Endothelial cell of umbilical vein (primary cell): ENCODE data around the gene BPIFA2. TPM values are rescaled to one million over a fixed set of nuclear protein-coding genes. Genes with fewer than 3 reads are reported as not detected.

Experiments
- BruUV-seq: library from RNA; stranded (reverse); fragments of 400-500 nt; replicated peaks from 2 replicates; lab custom pipeline; 2021; lab: Mats Ljungman, UMichigan
- CTCF ChIA-PET: fragments of 300-600, 350-600 bp; sonication (Branson Sonifier 250); formaldehyde crosslinking; loops from one replicate; lab custom pipeline; 2021; ENCODE audit warnings: antibody characterized with exemption, inconsistent platforms; lab: Charles Lee
- POLR2A ChIA-PET: fragments of 300-600, 350-600 bp; sonication (Branson Sonifier 250); formaldehyde crosslinking; loops from one replicate; lab custom pipeline; 2021; ENCODE audit warnings: antibody characterized with exemption, inconsistent platforms; lab: Charles Lee
- DNase-seq: peaks from one replicate; pipeline ENCODE4 v3.0.0-alpha.2; 2011; ENCODE audit warnings: low read depth, low spot score
- FAIRE-seq: peaks from 2 replicates; lab custom pipeline; 2011; peaks lifted over from hg19 to GRCh38; lab: Jason Lieb, UNC
- H2AFZ ChIP-seq: 2 replicates; pipeline ENCODE4 v1.6.0; 2012; ENCODE audit warnings: low read depth, low read length, control low read depth, inconsistent platforms
- H3K27ac ChIP-seq: 2 replicates; pipeline ENCODE4 v1.5.1; 2011; ENCODE audit warnings: low read depth, mild to moderate bottlenecking, control low read depth, low read length, moderate library complexity; ENCODE audit not compliant: insufficient read depth
- H3K27me3 ChIP-seq, 2 experiments: 2 replicates each; pipeline versions ENCODE4 v1.6.0 to v1.6.1; 2011; ENCODE audit warnings: low read length in 2 of 2, mixed read lengths in 1 of 2; ENCODE audit not compliant: control insufficient read depth in 2 of 2, insufficient read depth in 2 of 2
- H3K36me3 ChIP-seq, 2 experiments: 2 replicates in 1 of 2; 3 replicates in 1 of 2; pipeline ENCODE4 v1.5.1; 2011; ENCODE audit warnings: low read length in 2 of 2, mild to moderate bottlenecking in 1 of 2, moderate library complexity in 1 of 2; ENCODE audit not compliant: control insufficient read depth in 2 of 2, insufficient read depth in 2 of 2; ENCODE audit errors: extremely low read depth in 1 of 2
- H3K4me1 ChIP-seq: 3 replicates; pipeline ENCODE4 v1.5.1; 2011; ENCODE audit warnings: mild to moderate bottlenecking, low read length; ENCODE audit not compliant: control insufficient read depth, insufficient read depth; ENCODE audit errors: extremely low read depth
- H3K4me2 ChIP-seq: 2 replicates; pipeline ENCODE4 v1.6.1; 2011; ENCODE audit warnings: low read length, control low read depth, mixed read lengths; ENCODE audit not compliant: insufficient read depth
- H3K4me3 ChIP-seq, 3 experiments: fragments of 200-600 bp in 1 of 3; sonication (generic), shearing (Covaris generic) in 1 of 3; replicated peaks in 1 of 3; 2 replicates each; pipeline ENCODE4 v1.5.1; 2011 to 2016; ENCODE audit warnings: control low read depth in 3 of 3, low read length in 3 of 3, mild to moderate bottlenecking in 2 of 3, inconsistent platforms in 1 of 3, low read depth in 1 of 3, moderate library complexity in 1 of 3; ENCODE audit not compliant: insufficient read depth in 1 of 3
- H3K79me2 ChIP-seq: 2 replicates; pipeline ENCODE4 v1.6.0; 2012; ENCODE audit warnings: low read length, inconsistent platforms; ENCODE audit not compliant: control insufficient read depth, insufficient read depth
- H3K9ac ChIP-seq: replicated peaks from 2 replicates; pipeline ENCODE3; 2011; ENCODE audit warnings: low read length, control low read depth; ENCODE audit not compliant: insufficient read depth; ENCODE audit errors: extremely low read depth
- H3K9me1 ChIP-seq: replicated peaks from 3 replicates; pipeline ENCODE4 v1.6.0; 2011; ENCODE audit warnings: mild to moderate bottlenecking, low read length; ENCODE audit not compliant: control insufficient read depth, insufficient read depth; ENCODE audit errors: extremely low read depth
- H3K9me3 ChIP-seq: replicated peaks from 2 replicates; pipeline ENCODE4 v1.5.1; 2012; ENCODE audit warnings: low read length, inconsistent platforms; ENCODE audit not compliant: control insufficient read depth, insufficient read depth
- H4K20me1 ChIP-seq: replicated peaks from 2 replicates; pipeline ENCODE3; 2011; ENCODE audit warnings: mild to moderate bottlenecking, low read length; ENCODE audit not compliant: control insufficient read depth, insufficient read depth; ENCODE audit errors: extremely low read depth
- CTCF ChIP-seq, 2 donors: IDR thresholded peaks; 1 replicate in 1 of 2; 2 replicates in 1 of 2; pipeline ENCODE4 v1.5.1; 2011; ENCODE audit warnings: low read length in 2 of 2, mild to moderate bottlenecking in 2 of 2, moderate library complexity in 2 of 2, control low read depth in 1 of 2, inconsistent platforms in 1 of 2, low read depth in 1 of 2; ENCODE audit not compliant: insufficient read depth in 1 of 2; ENCODE audit errors: extremely low read depth in 1 of 2
- EZH2 ChIP-seq: IDR thresholded peaks from 2 replicates; pipeline ENCODE4 v1.6.1; 2012; ENCODE audit warnings: borderline replicate concordance, low read depth, mild to moderate bottlenecking, moderate library complexity, low read length, inconsistent platforms; ENCODE audit not compliant: severe bottlenecking
- FOS ChIP-seq: IDR thresholded peaks from 2 replicates; pipeline ENCODE4 v1.6.1; 2011; ENCODE audit warnings: mild to moderate bottlenecking, low read length, moderate library complexity, borderline replicate concordance; ENCODE audit not compliant: insufficient read depth
- GATA2 ChIP-seq: IDR thresholded peaks from 2 replicates; pipeline ENCODE4 v1.7.0; 2011; ENCODE audit warnings: low read depth, mild to moderate bottlenecking, moderate library complexity, mixed read lengths, low read length; ENCODE audit not compliant: insufficient read length, insufficient read depth
- JUN ChIP-seq: IDR thresholded peaks from 2 replicates; pipeline ENCODE4 v1.6.1; 2011; ENCODE audit warnings: borderline replicate concordance, low read depth; ENCODE audit not compliant: insufficient read length, insufficient read depth
- MYC ChIP-seq: IDR thresholded peaks from one replicate; pipeline ENCODE4 v1.6.1; 2011; ENCODE audit warnings: mild to moderate bottlenecking, low read depth, low read length
- POLR2A ChIP-seq: IDR thresholded peaks from 2 replicates; pipeline ENCODE4 v1.6.1; 2012; ENCODE audit warnings: low read depth, mild to moderate bottlenecking, control low read depth, low read length
- POLR2AphosphoS5 ChIP-seq: IDR thresholded peaks from 2 replicates; pipeline ENCODE4 v1.6.1; 2012; ENCODE audit warnings: low read depth, mild to moderate bottlenecking, control low read depth, low read length, moderate library complexity; ENCODE audit not compliant: insufficient read depth
- dilution Hi-C: fragments of 300-500 bp; cut with MboI; formaldehyde crosslinking; loops from one replicate; pipeline ENCODE4 v1.15.0; 2019; ENCODE audit warnings: low sequenced_read_pairs; ENCODE audit not compliant: extremely low pct_ligation_motif_present
- intact Hi-C: fragments of 100-400 bp; cut with micrococcal nuclease; formaldehyde crosslinking; loops from one replicate; pipeline ENCODE4 v1.10.0; 2022
- polyA plus RNA-seq, 4 experiments: library from polyadenylated mRNA; depleted of rRNA in 3 of 4; stranded (reverse) in 3 of 4; unstranded in 1 of 4; fragments of >200 nt; gene quantifications; 2 replicates each; pipeline versions ENCODE4 v1.2.1 to v1.2.3, GENCODE V29; 2011 to 2012; ENCODE audit warnings: missing spikeins in 1 of 4
- total RNA-seq: library from RNA; stranded (reverse); gene quantifications from 2 replicates; pipeline ENCODE4 v1.2.3, GENCODE V29; 2021
- TF ChIP-seq, protein P1 (sequence below): IDR thresholded peaks from 2 replicates; pipeline ENCODE4 v1.6.1; 2011; ENCODE audit not compliant: insufficient read depth, insufficient read length

Gene BPIFA2
- total and polyA plus RNA-seq, 2 donors (not counting 3 experiments of a cell fraction or from before 2014, with no cell fraction given), result not detected

- Histone ChIP-seq H3K27ac (no peak overlapping the region), H3K4me1 (no peaks in the 10 kb centered on the region), H4K20me1 (no peaks in the 10 kb centered on the region), H3K9me3 (no peaks in the 10 kb centered on the region), H3K4me3 (no peak overlapping the region), H3K36me3 (no peaks in the 10 kb centered on the region), H2AFZ (no peak overlapping the region), H3K9ac (no peak overlapping the region), H3K9me1 (no peaks in the 10 kb centered on the region), H3K27me3 (no peaks in the 10 kb centered on the region), H3K4me2 (no peak overlapping the region), H3K79me2 (no peaks in the 10 kb centered on the region)
- DNase-seq, result no peak
- dilution Hi-C loops (no loop called here), intact Hi-C loops (no loop called here)
- no peak for FAIRE-seq
- ChIA-PET POLR2A (no interaction called here), CTCF (no interaction called here)
- no TSS peak for BruUV-seq
- no peak for TF ChIP-seq CTCF (IDR thresholded peaks at IDR 0.05; ENCODE audit: extremely low read depth in 1 of 2, insufficient read depth in 1 of 2, low read depth in 1 of 2, low read length in 2 of 2)
Measured at GRCh38 chr20:33160681-33161080, 7.3 kb upstream of the BPIFA2 start.

- FAIRE-seq (no peak), DNase-seq (no peak)
- H3K27me3 ChIP-seq, result no peaks in the 10 kb centered on the region
- no peaks in the 10 kb centered on the region for H3K79me2 ChIP-seq
- H3K4me3 ChIP-seq, result no peak overlapping the region
- no peaks in the 10 kb centered on the region for H4K20me1 ChIP-seq
- H3K9me1 ChIP-seq, result no peaks in the 10 kb centered on the region
- H3K4me1 ChIP-seq, result no peaks in the 10 kb centered on the region
- H3K36me3 ChIP-seq, result no peaks in the 10 kb centered on the region
- POLR2A ChIA-PET, result no interaction called here
- no TSS peak for BruUV-seq
- H3K9ac ChIP-seq, result no peak overlapping the region
- intact Hi-C loops, result no loop called here
- H3K27ac ChIP-seq, result no peak overlapping the region
- CTCF ChIA-PET, result no interaction called here
- H2AFZ ChIP-seq, result no peak overlapping the region
- dilution Hi-C loops, result no loop called here
- TF ChIP-seq MYC (no peak), POLR2AphosphoS5 (no peak), EZH2 (no peak), GATA2 (no peak), JUN (no peak), FOS (no peak), POLR2A (no peak), CTCF (IDR thresholded peaks at IDR 0.05; ENCODE audit: extremely low read depth in 1 of 2, insufficient read depth in 1 of 2, low read depth in 1 of 2, low read length in 2 of 2) (no peak)
- TF ChIP-seq, protein P1, sequence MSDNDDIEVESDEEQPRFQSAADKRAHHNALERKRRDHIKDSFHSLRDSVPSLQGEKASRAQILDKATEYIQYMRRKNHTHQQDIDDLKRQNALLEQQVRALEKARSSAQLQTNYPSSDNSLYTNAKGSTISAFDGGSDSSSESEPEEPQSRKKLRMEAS, result no peak
- no peaks in the 10 kb centered on the region for H3K9me3 ChIP-seq
- H3K4me2 ChIP-seq, result no peak overlapping the region
Measured at GRCh38 chr20:33162313-33162712, 5.6 kb upstream of the BPIFA2 start.
